GM18867 (cell line): ENCODE results near the gene SDK2.

Experiments
- ATAC-seq: cut with Tn5 transposase; IDR thresholded peaks from one replicate; pipeline ENCODE4 v1.9.1; 2021; ENCODE audit warnings: mild to moderate bottlenecking, moderate library complexity; ENCODE audit not compliant: unreplicated experiment

Gene SDK2

GRCh38 chr17:73397278-73397826 lies 246.9 kb downstream of the SDK2 start:
- ATAC-seq = no peak

DNA sequence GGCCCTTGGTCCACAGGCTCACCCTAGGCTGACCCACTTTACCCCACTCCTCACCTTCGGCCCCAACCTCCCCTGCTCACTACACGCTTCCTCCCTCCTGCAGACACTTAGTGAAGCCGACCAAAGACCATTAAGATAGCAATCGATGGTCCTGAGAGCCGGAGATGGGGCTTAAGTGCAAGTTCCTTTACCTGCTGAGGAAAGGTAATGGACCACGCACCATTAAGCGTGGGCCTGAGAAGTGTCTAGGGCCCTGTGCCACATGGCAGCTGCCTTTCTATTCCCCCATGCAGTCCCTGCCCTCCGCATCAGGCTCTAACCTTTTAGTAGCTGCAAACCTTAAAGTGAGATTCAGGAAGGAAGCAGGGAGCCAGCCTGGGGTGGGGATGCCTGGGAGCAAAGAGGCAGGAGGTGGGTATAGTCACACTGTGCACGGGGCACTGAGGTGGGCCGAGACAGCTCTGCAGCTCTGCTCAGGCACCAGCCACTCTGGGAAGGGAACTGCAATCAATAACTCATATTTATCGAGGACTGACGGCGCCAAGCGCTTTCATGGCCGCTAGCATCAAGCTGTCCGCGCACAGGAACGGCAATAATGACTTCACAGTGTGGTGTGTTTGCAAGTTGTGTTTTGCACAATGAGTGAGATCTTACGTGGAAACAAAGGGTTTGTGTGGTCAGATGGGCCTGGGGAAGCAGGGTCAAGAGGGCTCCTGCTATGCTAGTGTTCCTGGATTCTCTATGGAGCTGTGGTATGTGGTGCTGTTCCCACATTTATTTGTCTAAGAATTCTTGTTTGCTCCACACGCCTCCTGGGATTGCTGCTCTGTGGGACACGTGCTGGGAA lies 247.6 kb downstream of the SDK2 start:
- no peak for ATAC-seq

DNA sequence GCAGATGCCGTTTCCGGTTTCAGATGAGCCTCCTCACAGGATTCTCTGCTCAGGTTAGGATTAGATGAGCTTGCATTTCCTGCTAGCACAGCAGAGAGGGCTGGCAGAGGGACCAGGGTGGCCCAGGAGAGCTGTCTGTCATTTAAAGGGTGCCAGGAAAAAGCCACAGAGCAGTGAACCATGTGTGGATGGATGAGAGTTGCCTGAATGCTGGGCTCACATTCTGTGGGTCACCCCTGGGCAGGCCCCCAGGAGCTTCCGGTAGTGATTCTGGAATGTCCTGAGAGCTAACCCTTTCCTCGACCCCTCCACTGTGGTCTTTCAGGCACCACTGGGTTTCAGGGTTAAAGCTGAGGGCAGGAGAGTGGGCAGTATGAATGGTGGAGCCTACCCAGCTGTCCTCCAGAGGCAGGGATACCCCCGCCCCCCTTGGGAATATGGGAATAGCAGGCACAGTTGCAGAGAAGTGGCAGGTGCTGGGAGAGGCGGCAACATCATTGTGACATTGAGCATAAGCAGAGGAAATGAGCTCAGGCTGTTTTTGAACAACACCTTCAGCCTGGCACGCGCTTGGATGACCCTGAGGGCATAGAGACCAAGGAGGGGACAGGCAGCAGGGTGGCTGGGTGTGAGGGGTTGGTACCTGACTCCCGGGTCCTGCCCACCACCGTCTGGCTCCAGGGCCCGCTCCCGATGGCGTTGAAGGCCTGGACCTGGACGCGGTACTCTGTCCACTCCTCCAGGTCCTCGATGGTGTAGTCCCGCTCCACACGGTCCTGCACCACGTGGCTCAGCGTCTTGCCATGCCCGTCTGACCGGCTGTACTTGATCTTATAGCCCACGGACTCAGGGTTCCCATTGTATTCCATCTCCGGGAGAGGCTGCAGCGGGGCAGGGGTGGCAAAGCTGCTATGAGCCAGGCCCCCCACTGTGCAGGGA lies 249.5 kb downstream of the SDK2 start:
- no peak for ATAC-seq

DNA sequence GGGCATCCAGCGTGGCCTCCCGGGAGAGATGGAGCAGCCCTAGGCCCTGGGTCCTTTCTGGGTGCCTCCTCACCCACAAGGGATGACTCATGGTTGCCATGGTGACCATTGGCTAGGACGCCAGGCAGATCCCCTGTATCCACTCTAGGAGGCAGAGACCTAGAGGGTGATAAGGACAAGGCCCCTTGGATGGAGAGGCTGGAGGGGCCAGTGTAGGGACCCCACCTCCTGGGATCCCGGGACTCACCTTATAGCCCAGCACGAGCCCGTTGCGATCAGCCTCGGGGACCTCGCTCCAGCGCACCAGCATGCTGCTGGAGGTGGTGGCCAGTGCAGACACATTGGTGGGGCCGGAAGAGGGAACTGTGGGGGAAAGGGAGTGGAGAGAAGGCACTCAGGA lies 250.3 kb downstream of the SDK2 start:
- no peak for ATAC-seq

GRCh38 chr17:73393381-73393780 lies 250.9 kb downstream of the SDK2 start:
- ATAC-seq = no peak

DNA sequence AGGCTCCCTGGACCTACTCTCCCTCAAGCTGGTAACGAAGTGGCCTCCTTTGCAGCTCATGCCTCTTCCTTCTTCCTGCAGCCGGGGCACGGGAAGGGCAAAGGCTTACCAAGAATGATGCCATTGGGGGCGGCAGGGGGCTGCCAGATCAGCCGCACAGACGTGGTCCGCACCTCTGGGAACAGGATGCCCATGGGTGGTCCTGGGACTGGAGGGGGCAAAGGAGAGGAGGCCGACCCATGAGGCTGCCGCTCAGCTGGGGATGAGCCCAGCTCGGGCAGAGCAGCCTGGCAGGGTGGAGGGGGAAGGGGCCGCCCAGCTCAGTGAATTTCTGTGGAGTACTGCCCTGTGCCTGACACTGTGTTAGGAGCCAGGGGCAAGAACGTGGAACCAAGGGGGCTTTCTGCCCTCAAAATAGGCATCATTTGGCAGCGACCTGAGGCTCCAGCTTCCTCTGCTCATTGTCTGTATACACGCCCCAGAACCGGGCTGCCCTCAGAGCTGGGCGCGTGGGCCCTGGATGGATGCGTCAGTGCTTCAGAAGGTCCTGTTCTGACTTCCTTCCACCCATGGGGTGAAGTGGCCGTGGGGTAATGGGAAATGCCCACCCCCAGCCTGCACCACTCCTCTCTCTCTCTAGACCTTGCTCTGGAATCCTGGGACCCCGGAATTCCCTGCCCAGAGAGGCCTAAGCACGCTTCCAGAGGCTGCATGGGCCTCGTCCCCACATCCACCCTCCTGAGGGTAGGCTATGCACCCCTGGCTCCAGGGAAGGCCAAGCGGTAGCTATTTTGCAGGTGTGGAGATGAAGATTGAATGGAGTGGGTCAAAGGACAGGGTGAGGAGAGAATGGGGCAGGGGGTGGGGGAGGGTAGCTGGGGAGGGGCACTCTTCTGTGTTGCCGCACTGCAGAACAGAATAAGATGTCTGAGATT lies 252.6 kb downstream of the SDK2 start:
- no peak for ATAC-seq

- no peak for ATAC-seq
Observed at GRCh38 chr17:73390851-73391250, 253.4 kb downstream of the SDK2 start.

GRCh38 chr17:73390221-73390620 lies 254.0 kb downstream of the SDK2 start:
- no peak for ATAC-seq

GRCh38 chr17:73389411-73389810 lies 254.8 kb downstream of the SDK2 start:
- no peak for ATAC-seq

- no peak for ATAC-seq
Observed at GRCh38 chr17:73388578-73388905, 255.7 kb downstream of the SDK2 start.

DNA sequence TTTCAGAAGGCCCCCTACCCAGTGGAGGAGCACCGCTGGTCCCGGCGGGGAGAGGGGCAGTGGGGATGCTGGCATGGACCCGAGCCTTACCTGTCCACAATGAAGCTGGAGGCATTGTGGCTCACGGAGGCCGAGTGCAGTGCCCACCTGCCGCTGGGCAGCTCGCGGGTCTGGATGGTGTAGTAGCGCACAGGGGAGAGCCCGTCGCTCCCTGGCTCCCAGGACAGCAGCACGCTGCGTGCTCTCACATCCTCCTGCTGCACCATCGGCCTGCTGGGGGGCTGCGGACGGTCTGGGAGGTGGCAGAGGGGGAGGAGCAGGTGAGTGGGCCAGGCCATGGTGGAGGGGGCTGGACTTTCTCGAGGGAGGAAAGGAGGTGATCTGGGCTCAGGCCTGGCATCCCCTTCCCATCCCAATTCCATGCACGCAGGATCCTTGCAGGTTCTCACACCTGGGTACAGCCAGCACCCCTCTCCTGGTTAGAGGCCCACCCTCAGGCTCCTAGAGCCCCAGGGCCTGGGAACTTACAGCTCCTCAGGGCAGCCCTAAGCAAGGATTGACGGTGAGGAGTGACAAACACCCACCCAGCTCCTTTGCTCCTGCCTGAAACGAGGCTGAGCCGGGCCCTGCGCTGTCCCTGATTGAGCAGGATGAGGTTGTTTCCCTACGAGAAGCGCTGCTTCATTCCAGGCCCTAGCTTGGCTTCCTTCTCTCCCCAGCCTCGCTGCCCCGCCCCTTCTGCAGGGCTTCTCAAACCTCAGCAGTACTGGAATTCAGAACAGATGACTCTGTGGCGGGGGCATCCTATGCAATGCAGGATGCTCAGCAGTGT lies 256.3 kb downstream of the SDK2 start:
- ATAC-seq = no peak

GRCh38 chr17:73386561-73386960 lies 257.7 kb downstream of the SDK2 start:
- ATAC-seq = no peak

- no peak for ATAC-seq
Observed at GRCh38 chr17:73384926-73385325, 259.3 kb downstream of the SDK2 start.

GRCh38 chr17:73380439-73381106 lies 263.7 kb downstream of the SDK2 start:
- no peak for ATAC-seq

- no peak for ATAC-seq
Observed at GRCh38 chr17:73379826-73380225, 264.4 kb downstream of the SDK2 start.

DNA sequence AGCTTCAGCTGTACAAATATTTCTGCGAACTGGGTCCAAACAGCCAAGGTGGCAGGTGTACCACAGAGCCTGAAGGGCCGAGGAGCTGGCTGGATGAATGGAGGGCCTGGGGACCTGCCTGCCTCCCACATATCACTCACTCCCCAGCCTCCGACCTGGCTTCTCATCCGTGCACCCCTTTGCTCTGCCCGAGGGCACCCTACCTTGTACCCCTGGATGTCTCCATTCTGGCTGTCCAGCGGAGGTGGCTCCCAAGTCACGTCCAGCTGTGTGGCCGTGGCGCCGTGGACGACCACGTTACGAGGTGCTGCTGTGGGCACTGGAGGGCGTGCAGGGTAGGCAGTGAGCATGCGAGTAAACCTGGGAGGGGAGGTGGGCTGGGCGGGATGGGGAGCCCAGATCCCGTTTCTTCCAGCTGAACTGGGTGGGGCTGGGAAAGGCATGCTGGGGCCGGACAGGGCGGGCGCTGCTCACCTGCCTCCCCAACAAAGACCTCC lies 265.2 kb downstream of the SDK2 start:
- ATAC-seq = no peak

DNA sequence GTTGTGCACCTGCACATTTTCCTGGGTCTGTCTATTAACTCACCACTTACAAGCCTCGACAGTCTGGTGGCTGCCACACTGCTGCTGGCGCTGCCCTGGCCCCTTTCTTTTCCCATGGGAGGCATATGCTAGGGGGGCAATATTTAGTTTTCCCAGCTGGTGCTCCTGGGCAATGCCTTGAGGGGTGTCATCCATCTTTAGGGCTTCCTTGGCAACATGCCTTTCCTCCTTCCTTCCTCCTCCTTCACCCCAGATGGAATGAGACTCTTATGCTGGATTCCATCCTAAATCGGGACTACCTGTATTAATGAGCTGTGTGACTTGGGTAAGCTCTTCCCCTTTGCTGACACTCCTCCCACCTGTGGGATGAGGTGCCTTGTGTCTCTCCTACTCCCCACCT lies 267.6 kb downstream of the SDK2 start:
- ATAC-seq = no peak

GRCh38 chr17:73376152-73376551 lies 268.1 kb downstream of the SDK2 start:
- no peak for ATAC-seq

DNA sequence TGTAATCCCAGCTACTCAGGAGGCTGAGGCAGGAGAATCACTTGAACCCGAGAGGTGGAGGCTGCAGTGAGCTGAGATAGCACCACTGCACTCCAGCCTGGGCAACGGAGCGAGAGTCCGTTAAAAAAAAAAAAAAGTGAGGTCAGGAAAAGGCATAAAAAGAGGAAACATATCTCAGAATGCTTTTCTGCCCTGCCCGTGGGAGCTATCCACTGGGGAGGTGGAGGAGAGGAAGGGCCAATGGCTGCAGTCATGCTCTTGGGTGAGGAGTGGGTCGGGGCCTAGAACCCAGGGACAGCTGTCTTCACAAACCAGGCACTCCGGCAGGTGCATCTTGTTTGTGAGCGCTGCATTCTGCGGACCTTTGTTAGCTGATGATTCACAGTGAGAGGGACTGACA lies 272.4 kb downstream of the SDK2 start:
- ATAC-seq = no peak
